ENCODE results near the gene MRPL20.

- TF ChIP-seq POLR2A (IDR thresholded peaks at IDR 0.05; ENCODE audit: low read length) (no peak), GATA1 (IDR thresholded peaks at IDR 0.05; ENCODE audit: low read depth, low read length) (no peak)
Measured at GRCh38 chr1:1393428-1393827, 13.7 kb downstream of the MRPL20 start.

Measured in erythroblast (primary cell).